ENCODE data around the gene SPHK2.

DNA sequence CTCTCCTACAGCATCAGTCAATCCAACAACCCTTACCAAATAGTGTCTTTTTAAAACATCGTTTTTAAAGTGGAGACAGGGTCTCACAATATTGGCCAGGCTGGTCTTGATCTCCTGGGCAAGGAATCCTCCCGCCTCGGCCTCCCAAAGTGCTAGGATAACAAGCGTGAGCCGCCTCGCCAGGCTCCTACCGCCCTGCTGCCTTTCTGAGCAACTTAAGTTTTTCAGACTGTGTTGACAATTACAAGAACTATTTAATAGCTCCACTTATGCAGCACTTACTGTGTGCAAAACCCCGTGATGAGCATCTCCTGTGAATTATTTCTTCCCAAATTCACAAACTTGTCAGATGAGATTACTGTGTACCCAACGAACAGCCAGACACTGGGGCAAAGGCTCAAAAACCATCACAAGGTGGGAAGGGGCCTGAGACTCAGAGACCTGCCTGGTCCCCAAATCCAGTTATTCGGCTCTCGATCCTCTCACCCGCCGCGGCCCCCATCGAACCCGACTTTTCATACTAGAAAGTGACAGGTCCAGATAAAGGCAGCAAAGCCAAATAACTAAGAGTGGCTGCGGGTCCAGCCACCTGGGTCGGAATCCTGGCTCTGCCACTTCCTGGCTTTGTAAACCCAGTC, 909 bp upstream of the SPHK2 start:
- TF ChIP-seq SPI1 (IDR thresholded peaks at IDR 0.05; ENCODE audit: low read depth, low read length) (no peak), TAF1 (IDR thresholded peaks at IDR 0.05; ENCODE audit: low read depth, low read length) (no peak)
